Peyer's patch (tissue), 4 donors: ENCODE measurements around the gene ZNF74.
"Not testable (repeated sequence)": the region's sequence is repeated elsewhere in the genome, so short reads cannot be mapped to it uniquely, and the experiment has no call there.

ENCODE experiments used
- POLR2A ChIP-seq, 2 donors: fragments of 450-650 bp; IDR thresholded peaks; one replicate each; pipeline ENCODE4 v1.5.1; 2017; ENCODE audit warnings: antibody characterized with exemption in 2 of 2, mild to moderate bottlenecking in 2 of 2, moderate library complexity in 2 of 2
- TF ChIP-seq, protein P1 (sequence below), 6 experiments: fragments of 450-650 bp in 4 of 6; fragments of 200-600 bp in 2 of 6; sonication (generic) in 1 of 6; IDR thresholded peaks; one replicate each; pipeline ENCODE4 v1.5.1; 2017 to 2019; ENCODE audit warnings: antibody characterized with exemption in 6 of 6, mild to moderate bottlenecking in 3 of 6, moderate library complexity in 1 of 6

DNA sequence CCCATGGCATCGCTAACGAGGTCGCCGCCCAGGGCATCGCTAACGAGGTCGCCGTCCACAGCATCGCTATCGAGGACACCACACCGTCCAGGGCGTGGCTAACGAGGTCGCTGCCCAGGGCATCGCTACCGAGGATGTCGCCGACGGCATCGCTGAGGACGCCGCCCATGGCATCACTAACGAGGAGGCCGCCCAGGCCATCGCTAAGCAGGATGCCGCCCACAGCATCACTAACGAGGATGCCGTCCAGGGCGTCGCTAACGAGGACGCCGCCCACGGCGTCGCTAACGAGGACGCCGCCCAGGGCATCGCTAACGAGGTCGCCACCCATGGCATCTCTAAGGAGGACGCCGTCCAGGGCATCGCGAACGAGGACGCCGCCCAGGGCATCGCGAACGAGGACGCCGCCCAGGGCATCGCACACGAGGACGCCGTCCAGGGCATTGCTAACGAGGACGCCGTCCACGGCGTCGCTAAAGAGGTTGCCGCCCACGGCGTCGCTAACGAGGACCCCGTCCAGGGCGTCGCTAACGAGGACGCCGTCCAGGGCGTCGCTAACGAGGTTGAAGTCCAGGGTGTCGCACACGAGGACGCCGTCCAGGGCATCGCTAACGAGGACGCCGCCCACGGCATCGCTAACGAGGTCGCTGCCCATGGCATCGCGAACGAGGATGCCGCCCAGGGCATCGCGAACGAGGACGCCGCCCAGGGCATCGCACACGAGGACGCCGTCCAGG is 35.3 kb upstream of the ZNF74 start:
- TF ChIP-seq, protein P1, sequence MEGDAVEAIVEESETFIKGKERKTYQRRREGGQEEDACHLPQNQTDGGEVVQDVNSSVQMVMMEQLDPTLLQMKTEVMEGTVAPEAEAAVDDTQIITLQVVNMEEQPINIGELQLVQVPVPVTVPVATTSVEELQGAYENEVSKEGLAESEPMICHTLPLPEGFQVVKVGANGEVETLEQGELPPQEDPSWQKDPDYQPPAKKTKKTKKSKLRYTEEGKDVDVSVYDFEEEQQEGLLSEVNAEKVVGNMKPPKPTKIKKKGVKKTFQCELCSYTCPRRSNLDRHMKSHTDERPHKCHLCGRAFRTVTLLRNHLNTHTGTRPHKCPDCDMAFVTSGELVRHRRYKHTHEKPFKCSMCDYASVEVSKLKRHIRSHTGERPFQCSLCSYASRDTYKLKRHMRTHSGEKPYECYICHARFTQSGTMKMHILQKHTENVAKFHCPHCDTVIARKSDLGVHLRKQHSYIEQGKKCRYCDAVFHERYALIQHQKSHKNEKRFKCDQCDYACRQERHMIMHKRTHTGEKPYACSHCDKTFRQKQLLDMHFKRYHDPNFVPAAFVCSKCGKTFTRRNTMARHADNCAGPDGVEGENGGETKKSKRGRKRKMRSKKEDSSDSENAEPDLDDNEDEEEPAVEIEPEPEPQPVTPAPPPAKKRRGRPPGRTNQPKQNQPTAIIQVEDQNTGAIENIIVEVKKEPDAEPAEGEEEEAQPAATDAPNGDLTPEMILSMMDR (IDR thresholded peaks at IDR 0.05), result not testable (repeated sequence)
- TF ChIP-seq POLR2A (IDR thresholded peaks at IDR 0.05), result not testable (repeated sequence)
